Keratinocyte (primary cell): Measurements from ENCODE around the gene TDRD10. TPM values are rescaled to one million over a fixed set of nuclear protein-coding genes. Genes with fewer than 3 reads are reported as not detected.

ENCODE experiments used
- DNase-seq: peaks from one replicate; pipeline ENCODE4 v3.0.0-alpha.2; 2011; ENCODE audit warnings: low read depth, missing footprints, low spot score
- FAIRE-seq: peaks from 2 replicates; lab custom pipeline; 2011; peaks lifted over from hg19 to GRCh38; lab: Jason Lieb, UNC
- H2AFZ ChIP-seq: 2 replicates; pipeline ENCODE4 v1.6.0; 2012; ENCODE audit warnings: low read length, control low read depth, inconsistent platforms; ENCODE audit not compliant: control insufficient read depth
- H3K27ac ChIP-seq: 2 replicates; pipeline ENCODE4 v1.5.1; 2011; ENCODE audit warnings: low read length; ENCODE audit not compliant: control insufficient read depth, insufficient read depth
- H3K27me3 ChIP-seq: 3 replicates; pipeline ENCODE4 v1.6.0; 2011; ENCODE audit warnings: low read length; ENCODE audit not compliant: control insufficient read depth, insufficient read depth; ENCODE audit errors: extremely low read depth
- H3K36me3 ChIP-seq, 2 experiments: 2 replicates in 1 of 2; 3 replicates in 1 of 2; pipeline ENCODE4 v1.5.1; 2011; ENCODE audit warnings: low read length in 2 of 2, mild to moderate bottlenecking in 1 of 2; ENCODE audit not compliant: control insufficient read depth in 2 of 2, insufficient read depth in 2 of 2; ENCODE audit errors: extremely low read depth in 1 of 2
- H3K4me1 ChIP-seq: 3 replicates; pipeline ENCODE4 v1.5.1; 2011; ENCODE audit warnings: low read length; ENCODE audit not compliant: control insufficient read depth, insufficient read depth; ENCODE audit errors: extremely low read depth
- H3K4me2 ChIP-seq: 3 replicates; pipeline ENCODE4 v1.6.0; 2011; ENCODE audit warnings: low read depth, low read length; ENCODE audit not compliant: control insufficient read depth, insufficient read depth; ENCODE audit errors: extremely low read depth
- H3K4me3 ChIP-seq, 3 experiments: fragments of 200-600 bp in 1 of 3; sonication (generic) in 1 of 3; 2 replicates in 2 of 3; 3 replicates in 1 of 3; pipeline ENCODE4 v1.5.1; 2011 to 2016; ENCODE audit warnings: low read length in 3 of 3, mild to moderate bottlenecking in 3 of 3, control low read depth in 2 of 3, inconsistent platforms in 1 of 3, low read depth in 1 of 3, mixed read lengths in 1 of 3, mixed run types in 1 of 3, moderate library complexity in 1 of 3; ENCODE audit not compliant: control insufficient read depth in 2 of 3, insufficient read depth in 2 of 3; ENCODE audit errors: extremely low read depth in 1 of 3
- H3K79me2 ChIP-seq: 2 replicates; pipeline ENCODE4 v1.6.0; 2012; ENCODE audit warnings: low read length; ENCODE audit not compliant: control insufficient read depth, insufficient read depth
- H3K9ac ChIP-seq: 3 replicates; pipeline ENCODE4 v1.6.0; 2011; ENCODE audit warnings: low read length; ENCODE audit not compliant: control insufficient read depth, insufficient read depth; ENCODE audit errors: extremely low read depth
- H3K9me1 ChIP-seq: 3 replicates; pipeline ENCODE4 v1.6.0; 2011; ENCODE audit warnings: low read length; ENCODE audit not compliant: control insufficient read depth, insufficient read depth; ENCODE audit errors: extremely low read depth
- H3K9me3 ChIP-seq: 2 replicates; pipeline ENCODE4 v1.5.1; 2012; ENCODE audit warnings: low read depth, low read length; ENCODE audit not compliant: control insufficient read depth
- H4K20me1 ChIP-seq: 3 replicates; pipeline ENCODE4 v1.6.0; 2011; ENCODE audit warnings: low read length; ENCODE audit not compliant: control insufficient read depth, insufficient read depth; ENCODE audit errors: extremely low read depth
- CTCF ChIP-seq, 3 experiments: IDR thresholded peaks in 1 of 3; conservative IDR thresholded peaks in 1 of 3; optimal IDR thresholded peaks in 1 of 3; 2 replicates in 2 of 3; 3 replicates in 1 of 3; pipeline versions ENCODE3 to v1.5.1; 2011; ENCODE audit warnings: low read length in 3 of 3, mild to moderate bottlenecking in 3 of 3, moderate library complexity in 2 of 3, control low read depth in 1 of 3, inconsistent platforms in 1 of 3; ENCODE audit not compliant: insufficient read depth in 2 of 3; ENCODE audit errors: extremely low read depth in 1 of 3
- EZH2 ChIP-seq: IDR thresholded peaks from one replicate; pipeline ENCODE4 v1.6.1; 2012; ENCODE audit warnings: inconsistent platforms, mild to moderate bottlenecking, low read length, moderate library complexity
- dilution Hi-C: fragments of 300-500 bp; cut with MboI; formaldehyde crosslinking; loops from one replicate; pipeline ENCODE4 v1.7.0; 2020; ENCODE audit warnings: low sequenced_read_pairs; ENCODE audit not compliant: extremely low pct_ligation_motif_present
- polyA plus RNA-seq, 5 experiments: library from polyadenylated mRNA; depleted of rRNA in 3 of 5; stranded (reverse) in 3 of 5; stranded (forward) in 1 of 5; unstranded in 1 of 5; fragments of >200 nt; gene quantifications; 1 replicate in 1 of 5; 2 replicates in 3 of 5; 3 replicates in 1 of 5; pipeline versions ENCODE4 v1.2.1 to v1.2.3, GENCODE V29; 2011 to 2012; ENCODE audit warnings: missing spikeins in 2 of 5, low read depth in 1 of 5, low replicate concordance in 1 of 5

TDRD10 gene
- polyA plus RNA-seq, 1 donor (not counting 4 experiments of a cell fraction or from before 2014, with no cell fraction given) = not detected

GRCh38 chr1:154503898-154504297 lies 1.9 kb downstream of the TDRD10 start:
- no peaks in the 10 kb centered on the region for H3K79me2 ChIP-seq
- no peak for TF ChIP-seq CTCF (optimal IDR thresholded peaks at IDR 0.05 in 1 of 3, IDR thresholded peaks at IDR 0.05 in 1 of 3, conservative IDR thresholded peaks at IDR 0.05 in 1 of 3; ENCODE audit: extremely low read depth in 1 of 3, insufficient read depth in 2 of 3, low read length in 3 of 3)
- no peak for TF ChIP-seq EZH2
- no peak overlapping the region for H3K27ac ChIP-seq
- no peaks in the 10 kb centered on the region for H3K36me3 ChIP-seq
- H3K9me1 ChIP-seq = no peaks in the 10 kb centered on the region
- H3K27me3 ChIP-seq = peaks cover 51% of the 10 kb centered on the region
- dilution Hi-C loops = no loop called here
- no peaks in the 10 kb centered on the region for H4K20me1 ChIP-seq
- no peak overlapping the region for H3K4me3 ChIP-seq
- no peak overlapping the region for H2AFZ ChIP-seq
- DNase-seq (no peak), FAIRE-seq (no peak)
- H3K9ac ChIP-seq = no peak overlapping the region
- H3K4me2 ChIP-seq = no peak overlapping the region
- H3K9me3 ChIP-seq = peaks cover 7% of the 10 kb centered on the region
- H3K4me1 ChIP-seq = no peaks in the 10 kb centered on the region

GRCh38 chr1:154512760-154513159 lies 10.7 kb downstream of the TDRD10 start:
- no peaks in the 10 kb centered on the region for H3K36me3 ChIP-seq
- H3K4me2 ChIP-seq = no peak overlapping the region
- no peak overlapping the region for H3K4me3 ChIP-seq
- H3K27me3 ChIP-seq = peaks cover 19% of the 10 kb centered on the region
- no peaks in the 10 kb centered on the region for H3K9me1 ChIP-seq
- H3K27ac ChIP-seq = no peak overlapping the region
- H3K9me3 ChIP-seq = no peaks in the 10 kb centered on the region
- DNase-seq = no peak
- no peak overlapping the region for H2AFZ ChIP-seq
- H4K20me1 ChIP-seq = no peaks in the 10 kb centered on the region
- FAIRE-seq = no peak
- H3K4me1 ChIP-seq = no peaks in the 10 kb centered on the region
- no peaks in the 10 kb centered on the region for H3K79me2 ChIP-seq
- H3K9ac ChIP-seq = no peak overlapping the region
- no peak for TF ChIP-seq CTCF (optimal IDR thresholded peaks at IDR 0.05 in 1 of 3, IDR thresholded peaks at IDR 0.05 in 1 of 3, conservative IDR thresholded peaks at IDR 0.05 in 1 of 3; ENCODE audit: extremely low read depth in 1 of 3, insufficient read depth in 2 of 3, low read length in 3 of 3)
- dilution Hi-C loops = no loop called here
